HuH-7 (cell line): Measurements from ENCODE around the gene KIF26B.
"Not testable (repeated sequence)": the region's sequence is repeated elsewhere in the genome, so short reads cannot be mapped to it uniquely, and the experiment has no call there.

ENCODE experiments used
- DNase-seq: peaks from one replicate; pipeline ENCODE4 v3.0.0; 2011; ENCODE audit warnings: low spot score

The KIF26B gene

DNA sequence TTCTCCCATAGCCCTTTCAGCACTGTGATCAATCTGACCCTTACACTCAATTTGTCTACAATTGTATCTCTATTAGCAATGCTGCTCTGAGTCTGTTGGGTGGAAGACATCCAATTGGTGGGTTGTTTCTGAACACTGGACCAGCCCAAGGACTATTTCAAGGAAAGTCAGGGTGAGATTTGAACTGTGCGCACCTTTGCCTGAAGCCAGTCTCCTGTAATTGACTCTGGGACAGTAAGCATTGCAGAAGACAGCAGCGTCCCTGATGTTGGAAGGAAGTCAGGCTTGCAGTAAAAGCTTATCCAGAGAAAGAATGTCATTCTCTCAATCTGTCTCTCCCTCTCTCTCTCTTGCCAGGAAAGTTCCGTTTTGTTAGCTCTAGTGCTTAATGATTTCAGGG lies 233.9 kb downstream of the KIF26B start:
- DNase-seq, result no peak

GRCh38 chr1:245389873-245390272 lies 235.1 kb downstream of the KIF26B start:
- DNase-seq, result no peak

GRCh38 chr1:245390975-245391374 lies 236.2 kb downstream of the KIF26B start:
- DNase-seq, result no peak

GRCh38 chr1:245393694-245394093 lies 238.9 kb downstream of the KIF26B start:
- DNase-seq, result no peak

- no peak for DNase-seq
These were observed 240.9 kb downstream of the KIF26B start for GRCh38 chr1:245395680-245396079.

GRCh38 chr1:245396615-245397014 lies 241.8 kb downstream of the KIF26B start:
- DNase-seq, result no peak

DNA sequence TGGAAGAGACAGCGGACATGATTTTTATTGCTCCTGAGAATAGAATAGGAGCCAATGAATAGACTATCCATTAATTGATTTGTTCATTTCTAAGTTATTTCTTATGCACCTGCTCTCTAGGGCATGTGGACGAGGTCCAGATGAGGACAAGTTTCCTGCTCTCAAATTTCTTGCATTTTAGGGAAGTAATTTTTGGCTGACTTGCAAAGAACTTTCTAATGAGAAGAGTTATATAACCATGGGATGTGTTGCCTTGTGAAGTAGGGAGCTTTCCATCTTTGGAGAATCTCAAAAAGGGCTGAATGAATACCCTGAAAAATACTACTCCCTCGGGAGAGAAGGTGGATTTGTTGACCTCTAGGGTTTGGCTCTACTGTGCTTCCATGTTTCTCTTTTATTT lies 243.0 kb downstream of the KIF26B start:
- no peak for DNase-seq

DNA sequence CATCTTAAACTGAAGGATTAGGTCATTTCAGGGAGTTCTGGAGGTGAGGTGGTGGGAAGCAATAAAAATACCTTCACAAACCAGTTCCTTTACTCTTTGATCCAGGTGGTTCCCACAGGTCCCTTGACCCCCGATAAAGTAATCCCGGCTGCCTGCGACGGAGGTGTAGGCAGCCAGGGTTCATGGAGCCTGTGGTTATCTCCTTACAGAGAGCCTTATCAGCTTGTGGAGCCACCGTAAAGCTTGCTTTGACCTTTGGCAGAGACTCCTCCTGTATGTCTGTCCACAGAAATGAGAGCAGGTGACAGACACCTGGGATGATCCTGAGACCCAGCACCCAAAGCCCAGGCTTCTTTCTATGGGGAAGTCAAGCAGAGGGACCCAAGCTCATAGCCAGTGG lies 243.4 kb downstream of the KIF26B start:
- no peak for DNase-seq

- DNase-seq, result no peak
These were observed 247.2 kb downstream of the KIF26B start for GRCh38 chr1:245401881-245402587.

DNA sequence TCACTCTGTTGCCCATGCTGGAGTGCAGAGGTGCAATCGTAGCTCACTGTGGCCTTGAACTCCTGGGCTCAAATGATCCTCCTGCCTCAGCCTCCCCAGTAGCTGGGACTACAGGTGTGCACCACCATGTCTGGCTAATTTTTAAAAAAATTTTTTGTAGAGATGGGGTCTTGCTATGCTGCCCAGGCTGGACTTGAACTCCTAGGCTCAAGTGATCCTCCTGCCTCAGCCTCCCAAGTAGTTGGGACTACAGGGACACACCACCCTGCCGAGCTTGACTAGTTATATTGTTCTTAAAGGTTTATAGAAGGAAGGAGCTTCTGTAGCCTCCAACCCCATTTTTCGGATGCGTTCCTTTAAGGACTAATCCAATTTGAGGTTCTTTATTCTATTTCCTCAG lies 248.2 kb downstream of the KIF26B start:
- DNase-seq, result not testable (repeated sequence)

DNA sequence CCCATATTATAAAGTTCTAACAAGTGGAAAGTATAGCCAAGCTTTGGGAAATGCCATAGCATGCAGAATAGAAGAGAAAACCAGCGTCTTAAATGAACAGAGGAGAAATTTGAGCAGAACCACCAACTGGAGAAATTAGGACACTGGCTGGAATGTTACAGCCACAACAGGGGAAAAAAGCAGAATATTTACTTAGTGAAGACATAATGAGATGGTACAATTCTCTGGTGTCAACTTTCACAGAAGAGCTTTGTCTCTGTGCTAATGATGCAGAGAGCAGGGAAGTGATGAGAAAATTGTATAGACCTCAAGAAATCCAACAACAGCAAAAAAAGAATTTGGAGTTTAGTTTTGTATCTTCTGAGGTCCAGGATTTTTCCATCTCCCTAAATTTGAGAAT lies 249.7 kb downstream of the KIF26B start:
- DNase-seq, result no peak

- no peak for DNase-seq
These were observed 250.2 kb downstream of the KIF26B start for GRCh38 chr1:245404952-245405351.

- DNase-seq, result no peak
These were observed 251.6 kb downstream of the KIF26B start for GRCh38 chr1:245406426-245406825.

- DNase-seq, result no peak
These were observed 253.2 kb downstream of the KIF26B start for GRCh38 chr1:245407983-245408382.

DNA sequence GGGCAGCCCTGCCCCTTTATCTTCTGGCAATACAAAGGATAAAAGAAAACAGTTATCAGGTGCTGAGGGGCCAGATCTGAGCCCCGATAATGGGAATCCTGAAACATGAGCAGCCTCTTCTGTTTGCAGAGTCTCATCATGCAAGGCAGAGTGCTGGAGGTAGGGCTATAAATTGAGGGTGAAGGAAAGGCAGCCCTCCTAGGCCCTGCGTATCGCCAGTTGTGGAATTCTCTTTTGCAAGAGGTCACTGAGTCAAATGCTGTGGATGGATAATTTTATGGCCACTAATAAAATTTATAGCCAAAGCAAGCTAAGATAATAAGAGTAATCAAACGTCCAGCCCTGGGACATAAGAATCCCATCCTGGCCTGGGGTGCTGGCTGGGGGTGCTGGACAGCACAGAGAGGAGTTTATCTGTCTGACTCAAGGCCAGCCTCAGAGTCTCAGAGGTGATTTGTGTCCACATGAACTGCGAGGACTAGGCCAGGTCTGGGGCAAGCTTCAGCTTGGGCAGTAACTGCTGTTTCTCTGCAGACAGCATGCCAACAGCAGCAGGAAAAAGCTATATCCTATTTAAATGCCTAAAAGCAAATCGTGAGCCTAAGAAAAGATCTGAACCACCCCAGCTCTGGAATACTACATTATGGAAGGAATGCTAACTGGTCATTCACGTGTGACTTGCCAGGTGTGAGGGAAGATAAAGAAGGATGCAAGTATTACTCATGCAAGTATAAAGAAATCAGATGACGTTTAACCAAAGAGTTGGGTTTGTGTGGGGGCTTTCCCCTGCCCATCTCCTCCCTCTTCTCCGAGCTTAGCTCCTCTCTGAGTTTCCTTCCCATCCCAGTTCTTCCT lies 254.8 kb downstream of the KIF26B start:
- no peak for DNase-seq

- DNase-seq, result no peak
These were observed 256.7 kb downstream of the KIF26B start for GRCh38 chr1:245411245-245412036.

GRCh38 chr1:245412306-245412705 lies 257.5 kb downstream of the KIF26B start:
- DNase-seq, result no peak

DNA sequence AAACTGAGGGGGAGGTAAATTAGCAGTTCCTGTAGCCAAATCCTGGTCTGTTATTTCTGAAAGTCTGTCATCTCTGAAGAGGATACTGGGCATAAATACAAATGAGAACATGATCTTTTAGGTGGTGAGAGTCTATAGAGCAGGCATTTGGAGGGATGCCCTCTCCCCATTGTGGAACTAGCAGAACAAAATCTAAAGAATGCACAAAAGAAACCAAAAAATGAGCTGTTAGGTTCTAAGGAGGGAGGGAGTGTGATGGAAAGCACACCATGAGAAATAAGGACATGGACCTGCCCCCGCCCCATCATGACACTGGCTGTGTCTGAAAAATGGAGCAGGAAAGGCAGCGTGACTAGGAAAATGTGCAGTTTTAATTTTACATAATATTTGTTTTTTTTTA lies 262.0 kb downstream of the KIF26B start:
- no peak for DNase-seq

DNA sequence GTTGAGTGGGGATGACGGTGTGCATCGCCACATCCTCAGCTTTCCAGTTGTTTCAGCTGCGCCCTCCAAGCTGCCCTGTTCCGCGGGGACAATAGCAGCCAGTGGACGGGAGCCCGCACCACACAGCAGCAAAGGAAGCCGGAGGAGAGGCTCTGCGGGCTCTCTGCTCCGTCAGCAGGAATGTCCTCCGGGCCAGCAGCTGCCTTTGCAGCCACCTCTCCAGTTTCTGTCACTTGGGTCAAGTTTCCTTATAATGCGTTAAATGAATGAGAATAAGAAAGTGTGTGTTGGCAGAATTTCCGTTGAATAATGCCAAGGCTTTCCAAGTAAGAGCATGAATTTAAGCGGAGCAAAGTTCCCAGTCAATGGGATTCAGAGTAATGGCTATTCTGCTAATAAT lies 263.3 kb downstream of the KIF26B start:
- DNase-seq, result no peak

DNA sequence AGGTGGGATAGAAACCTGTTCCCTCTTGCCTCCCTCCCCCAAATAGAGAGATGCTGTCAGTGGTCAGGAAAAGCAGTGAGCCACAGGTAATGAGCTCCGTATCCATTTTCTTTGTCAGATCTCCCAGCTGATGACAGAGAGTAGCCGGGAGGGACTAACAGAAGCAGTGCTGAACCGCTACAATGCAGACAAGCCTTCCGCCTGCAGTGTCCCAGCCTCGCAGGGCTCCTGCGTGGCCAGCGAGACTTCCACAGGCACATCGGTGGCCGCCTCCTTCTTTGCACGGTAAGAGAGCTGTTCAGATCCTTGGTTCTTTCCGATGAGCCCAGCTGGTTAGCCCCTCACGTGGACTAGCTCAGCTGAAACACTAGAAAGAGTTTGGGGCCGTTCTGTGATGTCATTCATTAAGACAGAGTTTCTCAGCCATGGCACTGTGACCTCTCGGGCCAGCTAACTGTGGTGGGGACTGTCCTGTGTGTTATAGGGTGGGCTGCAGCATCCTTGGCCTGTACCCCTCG lies 264.7 kb downstream of the KIF26B start:
- DNase-seq, result no peak

- no peak for DNase-seq
These were observed 265.2 kb downstream of the KIF26B start for GRCh38 chr1:245419989-245420388.

GRCh38 chr1:245420926-245421325 lies 266.1 kb downstream of the KIF26B start:
- DNase-seq, result no peak
